ENCODE measurements around the gene DNAH6. TPM values are rescaled to one million over a fixed set of nuclear protein-coding genes. Genes with fewer than 3 reads are reported as not detected.

DNAH6 gene
- total RNA-seq, 1 experiment from 2014 or later, result 0.26 TPM

DNA sequence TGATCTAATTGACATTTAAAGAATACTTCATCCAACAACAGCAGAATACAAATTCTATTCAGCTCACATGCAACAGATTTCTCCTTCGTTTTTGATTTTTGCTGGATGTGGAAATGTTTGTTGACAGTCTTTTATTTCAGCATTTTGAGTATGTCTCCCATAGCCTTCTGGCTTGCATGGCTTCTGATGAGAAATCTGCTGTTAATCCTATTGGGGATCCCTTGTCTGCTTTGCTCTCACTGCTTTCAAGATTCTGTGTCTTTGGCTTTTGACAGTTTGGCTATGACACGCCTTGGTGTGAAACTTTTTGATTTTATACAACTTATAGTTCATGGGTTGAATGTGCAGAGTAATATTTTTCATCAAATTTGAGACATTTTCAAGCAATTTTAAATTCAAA is 319.9 kb downstream of the DNAH6 start:
- no peak overlapping the region for H3K27ac ChIP-seq (ENCODE audit: insufficient read length, low read depth, low read length)
- no peak overlapping the region for H3K56ac ChIP-seq (ENCODE audit: insufficient read length, low read depth, low read length)
- no peaks in the 10 kb centered on the region for H3K23me2 ChIP-seq (ENCODE audit: insufficient read length, low read depth, low read length, poor library complexity, severe bottlenecking)
- H3K9ac ChIP-seq (ENCODE audit: extremely low read depth, insufficient read length, low read length), result no peak overlapping the region
- no peaks in the 10 kb centered on the region for H4K20me1 ChIP-seq (ENCODE audit: control insufficient read depth, insufficient read depth, insufficient read length)
- no peak overlapping the region for H2BK20ac ChIP-seq (ENCODE audit: low read depth, low read length, poor library complexity, severe bottlenecking)
- no peak overlapping the region for H4K5ac ChIP-seq (ENCODE audit: insufficient read length, low read depth, low read length)
- no peak overlapping the region for H2BK120ac ChIP-seq (ENCODE audit: low read depth, low read length, poor library complexity, severe bottlenecking)
- no peaks in the 10 kb centered on the region for H3K79me2 ChIP-seq (ENCODE audit: insufficient read depth, low read length)
- Mint-ChIP-seq H3K4me3 (no peak overlapping the region), H3K9me3 (peaks cover 15% of the 10 kb centered on the region in 2 experiments), H3K27ac (no peak overlapping the region), H3K27me3 (ENCODE audit: low read depth) (peaks cover 16% of the 10 kb centered on the region), H3K36me3 (ENCODE audit: insufficient read depth in 1 of 3, low read depth in 3 of 3) (peaks cover 6 to 15% (median 8%) of the 10 kb centered on the region in 3 experiments), H3K4me1 (peaks cover 17 to 24% of the 10 kb centered on the region in 2 experiments)
- H2AFZ ChIP-seq (ENCODE audit: low read length), result no peak overlapping the region
- WGBS (ENCODE audit: extremely low coverage, insufficient read length, low lambda C conversion rate), result no CpG with 5 or more reads among the region's 2 CpGs
- no peaks in the 10 kb centered on the region for H3K27me3 ChIP-seq (ENCODE audit: insufficient read depth, low read length)
- no peak overlapping the region for H4K8ac ChIP-seq (replicated peaks; ENCODE audit: insufficient read length, low read depth, low read length)
- no peak overlapping the region for H3K4ac ChIP-seq (ENCODE audit: low read depth, low read length)
- H3K4me2 ChIP-seq (ENCODE audit: insufficient read depth, insufficient read length, low read length), result no peak overlapping the region
- no peak overlapping the region for H2AK5ac ChIP-seq (ENCODE audit: insufficient read length, low read length)
- no peak for DNase-seq
- no peak overlapping the region for H2BK15ac ChIP-seq (ENCODE audit: low read depth, low read length)
- H3T11ph ChIP-seq (ENCODE audit: low read length), result no peak overlapping the region
- no peaks in the 10 kb centered on the region for H3K79me1 ChIP-seq (ENCODE audit: insufficient read depth, low read depth, low read length, poor library complexity, severe bottlenecking)
- H4K91ac ChIP-seq (ENCODE audit: insufficient read length, low read depth, low read length), result no peak overlapping the region
- H3K23ac ChIP-seq (ENCODE audit: insufficient read length, low read depth, low read length), result no peak overlapping the region
- H3K4me1 ChIP-seq (ENCODE audit: insufficient read depth, low read length), result peaks cover 5% of the 10 kb centered on the region; the same call in 1 of the 2 replicates
- H2BK12ac ChIP-seq (ENCODE audit: insufficient read length, low read depth, low read length), result no peak overlapping the region
- H3K18ac ChIP-seq (ENCODE audit: insufficient read length, low read depth, low read length), result no peak overlapping the region
- no peak overlapping the region for H3K14ac ChIP-seq (ENCODE audit: insufficient read depth, low read length)
- no peak overlapping the region for H2BK5ac ChIP-seq (ENCODE audit: insufficient read length, low read length)
- H3K9me3 ChIP-seq (ENCODE audit: control insufficient read depth, low read depth, low read length), result no peaks in the 10 kb centered on the region
- TF ChIP-seq, protein P1, sequence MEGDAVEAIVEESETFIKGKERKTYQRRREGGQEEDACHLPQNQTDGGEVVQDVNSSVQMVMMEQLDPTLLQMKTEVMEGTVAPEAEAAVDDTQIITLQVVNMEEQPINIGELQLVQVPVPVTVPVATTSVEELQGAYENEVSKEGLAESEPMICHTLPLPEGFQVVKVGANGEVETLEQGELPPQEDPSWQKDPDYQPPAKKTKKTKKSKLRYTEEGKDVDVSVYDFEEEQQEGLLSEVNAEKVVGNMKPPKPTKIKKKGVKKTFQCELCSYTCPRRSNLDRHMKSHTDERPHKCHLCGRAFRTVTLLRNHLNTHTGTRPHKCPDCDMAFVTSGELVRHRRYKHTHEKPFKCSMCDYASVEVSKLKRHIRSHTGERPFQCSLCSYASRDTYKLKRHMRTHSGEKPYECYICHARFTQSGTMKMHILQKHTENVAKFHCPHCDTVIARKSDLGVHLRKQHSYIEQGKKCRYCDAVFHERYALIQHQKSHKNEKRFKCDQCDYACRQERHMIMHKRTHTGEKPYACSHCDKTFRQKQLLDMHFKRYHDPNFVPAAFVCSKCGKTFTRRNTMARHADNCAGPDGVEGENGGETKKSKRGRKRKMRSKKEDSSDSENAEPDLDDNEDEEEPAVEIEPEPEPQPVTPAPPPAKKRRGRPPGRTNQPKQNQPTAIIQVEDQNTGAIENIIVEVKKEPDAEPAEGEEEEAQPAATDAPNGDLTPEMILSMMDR (conservative IDR thresholded peaks at IDR 0.05), result no peak
